ENCODE results near the gene GLT1D1. TPM values are rescaled to one million over a fixed set of nuclear protein-coding genes. Genes with fewer than 3 reads are reported as not detected.

Gene GLT1D1
- total RNA-seq, 1 donor from 2014 or later = not detected

DNA sequence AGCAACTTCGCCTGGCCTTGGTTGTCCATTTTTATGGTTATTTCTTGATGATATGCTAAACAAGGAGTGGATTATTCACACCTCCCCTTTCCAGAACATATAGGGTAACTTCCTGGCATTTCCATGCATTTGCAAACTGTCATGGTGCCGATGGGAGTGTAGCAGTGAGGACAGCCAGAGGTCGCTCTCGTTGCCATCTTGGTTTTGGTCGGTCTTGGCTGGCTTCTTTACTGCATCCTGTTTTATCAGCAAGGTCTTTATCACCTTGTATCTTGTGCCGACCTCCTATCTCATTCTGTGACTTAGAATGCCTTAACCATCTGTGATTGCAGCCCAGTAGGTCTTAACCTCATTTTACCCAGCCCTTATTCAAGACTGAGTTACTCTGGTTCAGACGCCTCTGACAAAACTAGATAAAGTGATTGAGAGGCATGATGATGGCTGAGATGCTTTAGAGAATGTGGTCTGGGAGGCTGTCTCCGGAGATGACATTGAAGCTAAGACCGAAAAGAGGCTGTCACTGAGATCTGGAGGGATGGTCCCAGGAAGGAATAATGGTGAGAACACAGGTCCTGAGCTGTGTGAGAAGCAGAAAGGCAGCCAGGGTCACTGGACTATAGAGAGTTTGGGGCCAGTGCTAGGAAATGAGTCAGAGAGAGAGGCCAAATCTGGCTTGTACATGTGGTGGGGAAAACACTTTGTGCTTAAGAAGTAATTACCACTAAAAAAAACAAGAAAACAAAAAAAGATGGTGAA, 2.9 kb downstream of the GLT1D1 start:
- no peak for DNase-seq

DNA sequence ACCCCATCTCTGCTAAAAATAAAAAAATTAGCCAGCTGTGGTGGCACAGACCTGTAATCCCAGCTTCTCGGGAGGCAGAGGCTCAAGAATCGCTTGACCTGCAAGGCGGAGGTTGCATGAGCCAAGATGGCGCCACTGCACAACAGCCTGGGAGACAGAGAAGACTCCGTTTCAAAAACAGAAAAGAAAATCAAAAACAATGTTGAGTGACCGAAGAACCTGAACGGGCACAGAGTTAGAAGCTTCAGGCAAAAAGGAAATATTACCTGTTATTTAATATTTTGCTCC, 3.5 kb downstream of the GLT1D1 start:
- no peak for DNase-seq

DNA sequence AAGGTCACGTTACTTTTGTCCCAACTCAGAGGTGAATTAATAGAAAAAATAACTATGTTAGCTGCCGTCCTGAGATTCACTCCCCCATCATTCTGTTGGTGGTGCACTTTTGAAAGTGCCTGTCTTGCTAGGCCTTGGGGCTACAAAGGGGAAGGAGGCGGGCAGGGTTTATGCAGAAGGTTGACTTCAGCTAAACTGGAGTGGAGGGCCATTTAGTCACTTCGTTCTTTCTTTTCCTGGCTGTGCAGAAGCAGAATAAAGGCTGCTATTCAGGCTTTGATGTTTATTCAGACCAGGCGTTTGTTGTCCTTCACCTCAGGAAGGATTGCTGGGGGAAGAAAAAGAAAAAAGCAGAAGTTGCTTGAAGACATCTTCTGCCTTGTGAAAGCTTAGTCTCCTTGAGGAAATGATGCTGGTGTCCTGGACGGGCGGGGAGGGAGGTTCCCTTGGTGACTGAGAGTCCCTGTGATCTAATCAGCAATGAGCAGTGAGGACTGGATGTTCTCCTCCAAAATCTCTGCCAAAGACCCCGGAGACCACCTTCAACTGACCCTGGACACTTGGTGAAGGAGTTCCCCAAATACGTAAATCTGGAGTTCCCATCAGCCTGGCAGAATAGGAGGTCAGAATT, 4.0 kb downstream of the GLT1D1 start:
- DNase-seq = no peak

DNA sequence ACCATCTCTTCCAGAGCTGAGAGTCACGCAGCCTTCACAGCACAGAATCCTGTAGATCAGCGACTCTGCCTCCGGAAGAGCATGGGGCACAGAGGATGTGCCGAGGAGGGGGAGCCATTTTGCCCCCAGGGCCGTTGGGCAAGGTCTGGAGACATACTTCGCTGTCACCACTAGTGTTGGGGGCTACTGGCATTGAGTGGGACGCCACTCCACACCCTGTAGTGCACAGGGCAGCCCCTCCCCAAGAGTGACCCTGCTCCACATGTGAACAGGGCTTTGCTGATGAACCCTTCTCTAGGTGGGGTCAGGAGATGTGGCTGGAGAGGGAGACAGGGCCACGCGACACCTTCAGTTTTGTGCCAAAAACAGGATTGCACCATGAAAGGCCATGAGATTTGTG, 6.0 kb downstream of the GLT1D1 start:
- no peak for DNase-seq

DNA sequence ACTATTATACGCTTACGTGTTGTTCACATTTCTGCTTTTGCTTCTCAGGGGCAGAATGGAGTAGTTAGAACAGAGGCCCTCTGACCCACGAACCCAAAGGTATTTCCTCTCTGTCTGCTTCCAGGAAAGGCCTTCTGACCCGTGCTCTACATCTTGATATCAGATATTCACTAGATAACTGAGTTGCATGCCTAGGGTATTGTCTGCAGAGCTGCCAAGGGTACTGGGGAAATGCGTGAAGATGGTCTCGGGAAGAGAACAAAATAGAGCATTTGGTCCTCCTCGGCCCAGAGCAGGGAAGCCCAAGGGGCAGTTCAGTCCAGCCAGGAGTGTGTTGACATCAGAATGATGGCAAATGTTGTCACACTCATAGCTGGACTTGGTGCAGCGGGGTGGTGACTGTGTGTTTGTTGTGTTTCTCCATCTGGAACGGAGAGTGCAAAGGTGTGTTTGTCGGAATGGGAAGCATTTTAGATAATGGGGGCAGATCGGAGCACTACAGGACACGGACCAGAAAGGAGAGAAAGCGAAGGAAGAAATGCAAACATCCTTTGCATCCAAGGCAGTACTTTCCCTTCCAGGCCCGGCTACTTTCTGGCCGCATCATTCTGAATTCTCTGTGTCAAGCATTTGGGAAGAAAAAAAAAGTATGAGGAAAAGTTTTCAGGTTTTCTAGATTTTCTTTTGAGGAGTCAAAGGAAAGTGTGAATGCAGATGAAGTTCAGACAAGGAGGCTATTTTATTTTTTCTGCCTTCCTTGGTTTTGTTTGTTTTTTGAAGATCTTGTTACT, 8.1 kb downstream of the GLT1D1 start:
- DNase-seq = no peak

DNA sequence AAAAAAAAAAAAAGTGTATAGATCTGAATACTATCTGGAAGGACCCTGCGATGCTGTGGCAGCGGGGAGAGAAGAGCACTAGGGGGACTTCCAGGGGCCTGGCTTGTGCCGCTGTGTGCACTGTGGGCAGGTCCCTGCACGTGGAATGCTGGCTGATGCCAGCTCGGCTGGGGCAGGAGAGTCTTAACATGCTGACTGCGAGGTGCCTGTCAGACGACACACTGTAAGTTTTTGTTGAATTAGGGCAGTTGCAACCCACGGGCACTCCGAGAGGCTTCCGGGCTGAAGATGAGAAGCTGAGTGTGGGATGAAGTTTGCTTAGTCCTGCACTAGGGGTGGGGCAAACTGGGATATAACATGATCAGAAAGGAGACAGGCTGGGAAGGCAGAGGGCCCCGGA, 10.7 kb downstream of the GLT1D1 start:
- DNase-seq = no peak

DNA sequence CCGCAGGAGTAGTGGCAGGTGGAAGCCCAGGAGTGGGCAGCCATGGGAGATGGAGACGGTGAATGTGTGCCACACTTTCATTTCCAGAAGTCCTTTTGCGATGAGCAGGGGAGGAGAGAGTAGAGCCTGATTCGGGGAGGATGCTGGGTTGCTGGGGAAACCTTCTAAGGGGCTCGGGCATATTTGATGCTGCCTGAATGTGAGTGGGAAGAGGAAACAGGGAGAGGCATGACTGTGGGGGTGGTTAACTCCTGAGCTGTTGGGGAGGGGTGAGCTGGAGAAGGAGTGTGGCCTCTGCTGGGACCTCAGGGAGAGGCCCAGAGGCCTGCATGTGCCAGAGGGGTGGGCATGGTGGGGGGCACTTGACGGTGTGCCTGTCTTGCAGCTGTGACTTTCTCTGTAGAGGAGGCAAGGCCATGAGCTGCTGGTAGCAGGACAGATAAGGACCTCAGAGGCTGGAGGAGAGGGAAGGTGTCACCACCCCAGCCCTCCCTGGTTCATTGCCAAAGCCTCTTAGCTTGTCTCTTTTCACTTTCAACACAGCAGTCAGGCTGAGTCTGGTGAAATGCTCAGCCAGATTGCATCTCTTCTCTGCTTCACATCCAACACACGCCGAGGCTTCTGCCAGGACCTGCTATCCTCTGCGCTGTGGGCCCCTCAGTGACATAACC, 11.4 kb downstream of the GLT1D1 start:
- no peak for DNase-seq

DNA sequence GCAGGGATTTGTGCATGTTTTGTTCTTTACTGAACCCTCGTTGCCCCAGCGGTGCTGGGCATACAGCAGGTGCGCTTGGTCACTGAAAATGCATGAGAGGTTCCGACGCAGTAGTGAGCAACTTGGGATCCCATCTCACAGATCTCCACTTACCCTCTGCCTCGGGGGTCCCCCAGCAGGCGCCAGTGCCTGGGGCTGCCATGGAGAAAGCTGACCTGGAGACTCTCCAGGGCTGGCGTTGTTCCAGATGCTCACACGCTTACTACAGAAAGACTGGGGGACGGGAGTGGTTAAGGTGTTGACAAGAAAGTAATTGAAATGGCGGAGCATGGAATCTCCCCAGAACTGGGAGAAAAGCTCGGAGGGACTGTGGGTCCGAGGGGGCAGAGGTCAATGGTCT, 14.2 kb downstream of the GLT1D1 start:
- no peak for DNase-seq

DNA sequence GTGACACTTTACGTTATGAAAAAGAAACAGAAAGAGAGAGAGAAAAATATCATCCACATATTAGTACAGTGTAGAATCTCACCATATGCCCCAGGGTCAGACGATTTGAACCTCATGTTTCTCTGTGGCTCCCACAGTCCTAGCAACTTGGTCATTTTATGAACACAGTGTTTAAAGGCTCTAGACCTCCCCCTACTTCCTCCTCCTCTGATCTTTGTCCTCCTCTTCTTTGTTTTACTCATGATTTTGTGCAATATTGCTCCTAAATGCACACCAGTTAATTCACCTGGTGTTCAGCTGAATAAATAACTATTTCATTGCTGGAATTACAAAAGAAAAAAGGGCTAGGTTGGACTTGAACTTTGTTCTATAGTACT, 18.2 kb downstream of the GLT1D1 start:
- DNase-seq = no peak

DNA sequence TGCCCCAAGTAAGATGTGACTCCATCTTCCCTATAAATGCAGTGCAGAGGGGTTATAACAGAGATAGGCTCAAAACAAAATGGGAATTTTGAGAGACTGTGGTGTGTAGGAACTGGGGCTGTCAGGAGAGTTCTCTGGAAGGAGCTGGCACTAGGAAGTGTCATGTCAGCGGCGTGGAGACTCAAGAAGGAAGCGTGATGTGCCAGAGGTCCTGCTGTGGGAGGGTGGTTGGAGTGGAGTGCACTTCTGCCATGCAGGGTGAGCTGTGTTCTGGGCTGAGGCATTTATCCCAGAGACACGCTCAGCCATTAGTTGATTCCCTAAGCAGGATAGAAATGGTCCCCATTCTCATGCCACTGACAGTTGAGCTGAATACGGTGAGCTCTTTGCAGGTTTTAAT, 19.0 kb downstream of the GLT1D1 start:
- no peak for DNase-seq

DNA sequence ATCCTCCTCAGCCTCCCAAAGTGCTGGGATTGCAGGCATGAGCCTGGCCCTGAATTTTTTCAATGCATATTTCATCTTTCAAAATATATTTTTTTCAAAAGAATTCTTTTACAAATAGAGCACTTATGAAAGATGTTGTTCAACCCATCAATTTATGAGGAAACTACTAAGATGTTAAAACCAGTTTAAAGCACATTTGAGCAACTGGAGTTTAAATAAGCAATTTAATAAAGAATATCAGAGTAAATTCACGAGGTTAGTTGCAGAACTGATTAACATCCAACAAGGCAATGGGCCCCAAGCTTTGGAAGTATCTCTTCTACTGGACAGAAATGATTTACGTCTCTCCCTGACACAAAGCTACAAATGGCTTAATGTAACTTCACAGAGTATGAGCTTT, 23.3 kb downstream of the GLT1D1 start:
- no peak for DNase-seq

DNA sequence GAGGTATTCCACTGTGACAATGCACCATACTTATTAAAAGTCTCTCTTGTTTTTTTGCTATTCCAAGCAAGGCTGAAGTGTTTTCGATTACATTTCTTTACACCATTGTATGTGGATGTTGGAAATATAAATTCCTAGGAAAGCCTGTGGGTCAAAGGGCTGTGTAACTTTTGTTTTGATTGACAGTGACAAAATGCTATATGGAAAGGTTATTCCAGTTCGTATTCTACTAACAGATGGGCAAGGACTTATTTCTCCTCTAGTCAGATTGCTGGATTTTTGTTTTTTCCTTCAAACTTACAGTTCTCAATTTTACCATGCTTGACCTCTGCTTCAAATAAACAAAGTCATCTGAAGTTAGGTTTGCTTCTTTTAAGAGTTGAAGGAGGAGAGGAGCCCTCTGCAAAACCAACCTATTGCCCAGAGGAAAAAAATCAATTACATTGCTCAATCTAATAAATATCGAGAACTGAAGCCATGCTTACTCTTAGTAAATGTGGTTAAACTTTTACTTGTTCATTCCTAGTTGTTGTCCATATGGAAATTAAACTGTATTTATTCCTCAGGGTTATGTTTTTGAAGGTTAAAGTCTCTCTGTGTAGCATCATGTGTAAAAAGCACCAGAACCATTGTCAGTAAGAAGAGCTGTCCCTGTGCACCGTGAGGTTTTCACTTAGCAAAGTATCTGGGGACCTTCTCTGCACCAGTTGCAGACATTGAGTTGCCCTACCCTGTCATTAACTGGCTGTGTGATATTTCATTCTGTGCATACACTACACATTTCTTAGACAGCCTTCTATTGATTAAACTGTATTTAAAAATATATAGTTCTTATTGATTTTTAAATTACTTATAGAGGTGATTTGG, 26.9 kb downstream of the GLT1D1 start:
- DNase-seq = no peak

DNA sequence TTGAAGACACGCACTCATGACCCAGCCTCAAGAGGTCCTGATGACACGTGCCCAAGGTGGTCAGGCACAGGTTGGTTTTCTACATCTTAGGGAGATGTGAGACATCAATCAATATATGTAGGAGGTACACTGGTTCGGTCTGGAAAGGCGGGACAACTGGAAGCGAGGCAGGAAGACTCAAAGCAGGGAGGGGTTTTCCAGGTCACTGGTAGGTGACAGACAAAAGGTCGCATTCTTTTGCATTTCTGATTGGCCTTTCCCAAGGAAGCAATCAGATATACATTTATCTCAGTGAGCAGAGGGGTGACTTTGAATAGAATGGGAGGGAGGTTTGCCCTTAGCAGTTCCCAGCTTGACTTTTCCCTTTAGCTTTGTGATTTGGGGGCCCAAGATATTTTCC, 38.6 kb downstream of the GLT1D1 start:
- DNase-seq = no peak

DNA sequence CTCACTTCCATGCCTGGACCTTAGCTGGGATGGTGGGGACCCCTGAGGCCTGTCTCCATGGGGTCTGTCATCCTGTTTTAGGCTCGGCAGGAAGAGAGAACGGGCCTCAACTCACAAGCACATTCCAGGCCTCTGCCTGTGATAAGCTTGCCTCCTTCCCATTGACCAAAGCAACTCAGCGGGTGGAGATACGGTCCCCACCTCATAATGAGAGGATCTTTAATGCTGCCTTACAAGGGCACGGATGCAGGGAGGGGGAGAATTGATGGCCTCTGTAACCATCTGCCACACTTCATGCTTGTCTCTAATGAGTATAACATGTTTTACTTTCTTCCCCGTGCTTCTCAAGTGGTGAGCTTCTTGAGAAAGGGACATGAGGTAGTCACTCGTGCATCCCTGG, 50.0 kb downstream of the GLT1D1 start:
- no peak for DNase-seq

DNA sequence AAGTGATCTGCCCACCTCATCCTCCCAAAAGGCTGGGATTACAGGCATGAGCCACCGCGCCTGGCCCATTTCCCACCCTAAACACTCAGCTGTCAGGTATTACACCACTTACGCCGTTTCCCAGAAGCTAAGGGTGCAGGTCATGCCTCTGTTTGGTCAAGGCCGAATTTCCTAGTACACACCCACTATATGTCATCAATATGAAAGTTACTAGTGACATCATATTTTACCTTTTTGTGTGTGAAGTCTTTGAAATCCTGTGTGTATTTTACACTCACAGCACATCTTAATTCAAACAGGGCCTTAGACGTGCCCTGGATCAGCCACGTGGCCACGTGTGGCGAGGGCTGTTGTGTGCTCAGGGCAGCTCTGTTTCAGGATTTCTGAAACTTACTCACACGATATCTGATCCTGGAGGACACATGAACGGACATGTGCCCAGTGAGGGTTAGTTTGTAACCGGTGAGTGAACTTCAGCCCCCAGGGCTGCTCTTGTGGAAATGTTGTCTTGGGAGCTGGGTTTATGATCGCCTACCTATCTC, 51.8 kb downstream of the GLT1D1 start:
- no peak for DNase-seq

DNA sequence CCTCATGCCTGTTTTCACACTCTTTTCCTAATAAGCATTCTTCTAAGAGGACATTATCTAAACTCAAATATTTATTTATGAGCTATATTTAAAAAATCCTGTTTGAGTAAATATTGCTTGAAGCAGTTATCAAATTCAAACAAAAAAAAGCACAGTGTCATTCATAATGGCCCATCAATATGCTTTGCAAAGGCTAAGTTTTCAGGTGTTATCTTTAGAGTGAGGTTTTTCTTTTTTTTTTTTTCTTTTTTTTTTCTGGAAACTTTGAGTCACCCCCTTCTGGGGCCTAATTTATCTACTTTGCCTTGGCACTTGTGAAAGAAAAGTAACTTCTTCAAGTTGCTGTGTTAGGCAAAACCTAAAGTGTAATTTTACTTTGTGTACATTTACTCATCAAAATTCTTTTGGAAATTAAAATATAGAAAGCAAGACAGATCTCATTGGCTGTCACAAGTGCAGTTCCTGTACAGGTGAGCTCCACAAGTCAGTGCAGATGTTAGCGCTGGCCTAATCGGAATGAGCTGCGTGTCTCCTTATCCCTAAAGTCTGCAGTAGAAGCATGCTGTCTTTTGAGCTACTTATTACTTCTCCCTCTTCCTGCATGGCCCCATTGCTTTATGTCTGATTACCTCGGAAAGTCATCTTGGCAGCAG, 53.3 kb downstream of the GLT1D1 start:
- DNase-seq = no peak

DNA sequence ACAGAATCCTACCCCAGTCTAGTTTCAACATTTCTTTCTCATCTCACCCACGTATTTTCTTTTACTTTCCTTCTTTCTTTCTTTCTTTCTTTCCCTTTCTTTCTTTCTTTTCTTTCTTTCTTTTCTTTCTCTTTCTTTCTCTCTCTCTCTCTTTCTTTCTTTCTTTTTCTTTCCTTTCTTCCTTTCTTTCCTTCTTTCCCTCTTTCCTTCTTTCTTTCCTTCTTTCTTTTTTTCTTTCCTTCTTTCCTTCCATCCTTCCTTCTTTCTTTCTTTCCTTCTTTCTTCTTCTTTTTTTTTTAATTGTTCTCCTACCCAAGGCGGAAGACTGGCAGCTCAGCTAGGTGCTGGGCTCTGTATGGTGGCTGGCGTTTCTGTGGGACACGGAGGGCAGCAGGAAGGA, 55.0 kb downstream of the GLT1D1 start:
- DNase-seq = no peak

DNA sequence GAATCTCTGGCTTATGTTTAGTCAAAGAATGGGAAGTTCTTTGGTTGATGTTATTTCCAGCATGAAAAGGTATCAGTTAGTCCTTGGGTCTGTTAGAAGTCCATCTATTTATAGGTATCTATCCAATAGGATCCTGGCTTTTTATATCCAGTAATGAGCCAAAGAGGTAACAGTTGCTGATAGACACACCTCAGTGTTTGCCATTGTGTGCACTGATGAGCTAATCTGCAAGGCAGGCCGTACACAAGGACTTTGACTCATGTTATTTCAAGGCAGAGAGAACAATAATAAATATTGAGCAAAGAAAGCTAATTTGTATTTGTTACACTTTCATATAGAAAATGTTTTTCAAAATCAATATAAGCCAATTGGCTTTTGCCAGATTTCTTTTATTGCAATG, 56.4 kb downstream of the GLT1D1 start:
- DNase-seq = no peak

DNA sequence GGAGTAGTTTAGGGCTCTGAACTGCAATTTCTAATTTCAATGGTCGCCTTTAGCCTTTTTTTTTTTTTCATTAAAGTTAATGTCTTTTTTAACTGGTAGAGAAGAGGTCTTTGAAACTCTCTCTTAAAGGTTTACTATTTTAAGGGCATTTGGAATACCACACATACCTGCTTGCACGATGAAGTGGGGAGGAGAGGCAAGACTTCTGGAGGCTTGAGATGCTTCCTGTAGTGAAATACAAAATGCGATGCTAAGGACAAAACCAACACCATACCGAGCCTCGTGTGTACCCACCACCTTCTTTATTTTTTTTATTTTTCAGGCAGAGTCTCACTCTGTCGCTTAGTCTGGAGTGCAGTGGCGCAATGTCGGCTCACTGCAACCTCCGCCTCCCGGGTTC, 57.4 kb downstream of the GLT1D1 start:
- DNase-seq = no peak

DNA sequence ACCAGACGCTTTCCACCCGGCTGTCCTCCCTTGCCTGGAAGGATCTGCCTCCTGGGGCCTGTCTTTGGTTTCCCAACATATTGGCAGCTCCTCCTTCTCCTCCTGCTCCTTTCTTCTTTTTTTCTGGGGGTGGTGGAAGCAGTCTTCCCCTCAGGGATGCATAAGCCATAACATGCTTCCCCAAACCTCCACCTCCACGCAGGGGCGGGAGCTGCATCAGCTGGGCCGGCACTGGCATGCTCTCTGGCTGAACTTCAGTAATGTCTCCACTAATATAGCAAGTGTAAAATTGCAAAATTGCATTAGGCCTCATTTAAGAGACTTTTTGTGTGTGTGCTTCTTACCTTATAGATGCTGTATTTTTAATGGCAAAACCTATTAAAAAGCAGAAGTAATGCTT, 58.6 kb downstream of the GLT1D1 start:
- DNase-seq = no peak

DNA sequence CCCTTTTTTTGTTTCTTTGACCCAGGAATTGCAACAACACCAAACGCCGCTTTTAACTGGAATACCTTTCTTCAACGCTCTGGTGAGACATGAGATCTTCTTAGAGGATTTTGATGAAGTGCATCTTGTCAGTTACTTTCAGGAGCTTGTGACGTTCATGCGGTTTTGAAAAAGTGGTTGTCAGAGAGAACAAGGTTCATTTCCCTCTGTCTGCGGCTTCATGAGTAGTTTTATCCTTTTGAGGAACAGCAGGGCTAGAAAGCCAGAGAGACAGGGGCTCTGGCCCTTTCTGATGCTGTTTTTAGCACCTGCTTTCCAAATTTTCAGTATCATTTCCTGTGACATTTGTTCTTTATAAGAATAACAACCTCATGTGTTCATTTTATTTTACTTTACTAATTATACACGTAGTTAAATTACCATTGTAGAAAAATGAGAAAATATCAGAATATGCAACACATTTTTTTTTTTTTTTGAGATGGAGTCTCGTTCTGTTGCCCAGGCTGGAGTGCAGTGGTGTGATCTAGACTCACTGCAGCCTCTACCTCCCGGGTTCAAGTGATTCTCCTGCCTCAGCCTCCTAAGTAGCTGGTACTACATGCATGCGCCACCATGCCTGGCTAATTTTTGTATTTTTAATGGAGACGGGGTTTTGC, 61.8 kb downstream of the GLT1D1 start:
- no peak for DNase-seq

All from dermis blood vessel endothelial cell (primary cell).